GM12878 (cell line): ENCODE data around the gene CCDC88C. TPM values are rescaled to one million over a fixed set of nuclear protein-coding genes. Genes with fewer than 3 reads are reported as not detected.

Experiments
- BACH1 ChIP-seq: fragments of 450-650 bp; IDR thresholded peaks from 2 replicates; pipeline ENCODE4 v1.6.1; 2017; ENCODE audit warnings: mild to moderate bottlenecking, borderline replicate concordance
- GABPA ChIP-seq: IDR thresholded peaks from 2 replicates; pipeline ENCODE4 v1.6.1; 2014; ENCODE audit warnings: antibody characterized with exemption, low read depth, mild to moderate bottlenecking, inconsistent platforms
- MEF2B ChIP-seq: fragments of 450-650 bp; IDR thresholded peaks from 2 replicates; pipeline ENCODE4 v1.6.1; 2018; ENCODE audit warnings: mild to moderate bottlenecking, moderate library complexity; ENCODE audit not compliant: partially characterized antibody, poor library complexity, severe bottlenecking
- MYB ChIP-seq: fragments of 150-350 bp; IDR thresholded peaks from 2 replicates; pipeline ENCODE4 v1.6.1; 2014; ENCODE audit warnings: mild to moderate bottlenecking, low read depth, low read length, borderline replicate concordance
- NR2F1 ChIP-seq: fragments of 450-650 bp; conservative IDR thresholded peaks from 2 replicates; pipeline ENCODE4 v1.6.1; 2017; ENCODE audit warnings: mild to moderate bottlenecking
- RCOR1 ChIP-seq: conservative IDR thresholded peaks from 2 replicates; pipeline ENCODE4 v1.6.1; 2012; ENCODE audit warnings: low read depth, low read length, improper control_type of control experiment
- RELA ChIP-seq: fragments of 450-650 bp; IDR thresholded peaks from 2 replicates; pipeline ENCODE4 v1.8.0; 2014; ENCODE audit warnings: borderline replicate concordance; ENCODE audit not compliant: partially characterized antibody
- SMAD5 ChIP-seq: IDR thresholded peaks from 2 replicates; pipeline ENCODE4 v1.6.1; 2016; ENCODE audit warnings: antibody characterized with exemption, low read depth
- STAT3 ChIP-seq: IDR thresholded peaks from 2 replicates; pipeline ENCODE4 v1.6.1; 2011; ENCODE audit warnings: low read depth, low read length, improper control_type of control experiment
- ZNF24 ChIP-seq: fragments of 450-650 bp; IDR thresholded peaks from 2 replicates; pipeline ENCODE4 v1.6.1; 2017; ENCODE audit warnings: antibody characterized with exemption, mild to moderate bottlenecking
- ZNF274 ChIP-seq: IDR thresholded peaks from one replicate; pipeline ENCODE4 v1.8.0; 2011; ENCODE audit not compliant: insufficient read length, insufficient read depth
- polyA plus RNA-seq, 11 experiments: library from polyadenylated mRNA; depleted of rRNA in 4 of 11; unstranded in 6 of 11; stranded (reverse) in 5 of 11; fragments of >200 nt; fragmentation: Nextera tagmentation in 4 of 11; fragmentation: Illumina TruSeq in 1 of 11; extraction: Ambion mirVana in 4 of 11; extraction: Trizol in 1 of 11; gene quantifications; 1 replicate in 1 of 11; 2 replicates in 10 of 11; pipeline versions ENCODE4 v1.2.1 to v1.2.3, GENCODE V29; 2011 to 2016; ENCODE audit warnings: inconsistent platforms in 2 of 11, missing spikeins in 2 of 11, low read depth in 1 of 11
- total RNA-seq, 4 experiments: library from RNA; depleted of rRNA in 3 of 4; stranded (reverse); fragments of >200 nt in 3 of 4; fragmentation: Illumina TruSeq in 1 of 4; extraction: Trizol in 1 of 4; gene quantifications; 2 replicates each; pipeline versions ENCODE4 v1.2.1 to v1.2.3, GENCODE V29; 2013 to 2021
- TF ChIP-seq, protein P1 (sequence below): IDR thresholded peaks from 2 replicates; pipeline ENCODE4 v1.6.1; 2012; ENCODE audit warnings: improper control_type of control experiment, low read depth, low read length; ENCODE audit not compliant: insufficient replicate concordance
- TF ChIP-seq, protein P2 (sequence below): fragments of 450-650 bp; IDR thresholded peaks from 2 replicates; pipeline ENCODE4 v1.6.1; 2017; ENCODE audit warnings: mild to moderate bottlenecking, moderate library complexity
- TF ChIP-seq, protein P3 (sequence below): fragments of 450-650 bp; formaldehyde crosslinking; IDR thresholded peaks from 2 replicates; pipeline ENCODE4 v1.4.0; 2020; ENCODE audit warnings: mild to moderate bottlenecking, moderate library complexity
- TF ChIP-seq, protein P4 (sequence below): fragments of 450-650 bp; IDR thresholded peaks from 2 replicates; pipeline ENCODE4 v1.6.1; 2014; ENCODE audit warnings: mild to moderate bottlenecking

CCDC88C gene
- total and polyA plus RNA-seq, 10 of the 15 experiments (the other 5 are each of a cell fraction or from before 2014, with no cell fraction given): 4.0 to 79.6 (median 36.6) TPM

DNA sequence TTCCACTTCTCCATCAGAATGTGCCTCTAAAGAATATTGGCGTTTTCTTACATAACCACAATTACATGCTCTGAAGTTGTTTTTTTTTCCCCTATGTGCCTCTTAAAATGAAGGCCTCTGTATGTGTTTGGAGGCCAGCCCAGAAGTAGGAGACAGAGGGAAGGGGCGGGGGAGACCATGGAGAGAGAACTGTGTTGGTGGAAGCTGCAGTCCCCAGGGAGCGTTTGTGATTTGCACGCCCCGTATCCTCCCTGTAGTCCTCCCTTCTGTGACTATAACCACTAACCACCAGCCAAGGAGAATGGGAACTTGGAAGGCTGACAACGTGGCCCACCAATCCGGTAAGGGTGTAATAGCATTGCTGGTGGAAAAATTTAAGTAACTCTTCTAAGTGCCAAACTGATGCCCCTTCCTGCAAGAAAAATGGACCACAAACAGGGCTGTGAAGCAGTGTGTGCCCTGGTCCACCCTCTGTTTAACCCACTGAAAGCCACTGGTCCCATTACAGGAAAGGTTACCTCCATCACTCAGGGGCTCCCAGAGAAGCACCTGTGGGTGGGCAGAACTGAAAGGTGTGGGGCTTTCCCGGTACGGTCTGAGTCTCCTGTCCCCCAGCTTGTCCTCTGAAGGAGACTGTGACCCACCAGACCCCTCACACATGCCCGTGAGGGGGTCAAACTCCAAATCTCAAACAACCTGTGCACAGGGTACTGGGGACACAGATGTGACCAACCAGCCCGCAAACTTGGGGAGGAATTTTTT lies 36.8 kb downstream of the CCDC88C start (continued):
- TF ChIP-seq ZNF24 (no peak), ZNF274 (no peak), STAT3 (no peak), MYB (no peak), GABPA (no peak), RELA (no peak), NR2F1 (no peak), BACH1 (no peak), SMAD5 (no peak), RCOR1 (no peak), MEF2B (peak; percentile 80)
- TF ChIP-seq, protein P1, sequence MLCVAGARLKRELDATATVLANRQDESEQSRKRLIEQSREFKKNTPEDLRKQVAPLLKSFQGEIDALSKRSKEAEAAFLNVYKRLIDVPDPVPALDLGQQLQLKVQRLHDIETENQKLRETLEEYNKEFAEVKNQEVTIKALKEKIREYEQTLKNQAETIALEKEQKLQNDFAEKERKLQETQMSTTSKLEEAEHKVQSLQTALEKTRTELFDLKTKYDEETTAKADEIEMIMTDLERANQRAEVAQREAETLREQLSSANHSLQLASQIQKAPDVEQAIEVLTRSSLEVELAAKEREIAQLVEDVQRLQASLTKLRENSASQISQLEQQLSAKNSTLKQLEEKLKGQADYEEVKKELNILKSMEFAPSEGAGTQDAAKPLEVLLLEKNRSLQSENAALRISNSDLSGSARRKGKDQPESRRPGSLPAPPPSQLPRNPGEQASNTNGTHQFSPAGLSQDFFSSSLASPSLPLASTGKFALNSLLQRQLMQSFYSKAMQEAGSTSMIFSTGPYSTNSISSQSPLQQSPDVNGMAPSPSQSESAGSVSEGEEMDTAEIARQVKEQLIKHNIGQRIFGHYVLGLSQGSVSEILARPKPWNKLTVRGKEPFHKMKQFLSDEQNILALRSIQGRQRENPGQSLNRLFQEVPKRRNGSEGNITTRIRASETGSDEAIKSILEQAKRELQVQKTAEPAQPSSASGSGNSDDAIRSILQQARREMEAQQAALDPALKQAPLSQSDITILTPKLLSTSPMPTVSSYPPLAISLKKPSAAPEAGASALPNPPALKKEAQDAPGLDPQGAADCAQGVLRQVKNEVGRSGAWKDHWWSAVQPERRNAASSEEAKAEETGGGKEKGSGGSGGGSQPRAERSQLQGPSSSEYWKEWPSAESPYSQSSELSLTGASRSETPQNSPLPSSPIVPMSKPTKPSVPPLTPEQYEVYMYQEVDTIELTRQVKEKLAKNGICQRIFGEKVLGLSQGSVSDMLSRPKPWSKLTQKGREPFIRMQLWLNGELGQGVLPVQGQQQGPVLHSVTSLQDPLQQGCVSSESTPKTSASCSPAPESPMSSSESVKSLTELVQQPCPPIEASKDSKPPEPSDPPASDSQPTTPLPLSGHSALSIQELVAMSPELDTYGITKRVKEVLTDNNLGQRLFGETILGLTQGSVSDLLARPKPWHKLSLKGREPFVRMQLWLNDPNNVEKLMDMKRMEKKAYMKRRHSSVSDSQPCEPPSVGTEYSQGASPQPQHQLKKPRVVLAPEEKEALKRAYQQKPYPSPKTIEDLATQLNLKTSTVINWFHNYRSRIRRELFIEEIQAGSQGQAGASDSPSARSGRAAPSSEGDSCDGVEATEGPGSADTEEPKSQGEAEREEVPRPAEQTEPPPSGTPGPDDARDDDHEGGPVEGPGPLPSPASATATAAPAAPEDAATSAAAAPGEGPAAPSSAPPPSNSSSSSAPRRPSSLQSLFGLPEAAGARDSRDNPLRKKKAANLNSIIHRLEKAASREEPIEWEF: no peak
- TF ChIP-seq, protein P2, sequence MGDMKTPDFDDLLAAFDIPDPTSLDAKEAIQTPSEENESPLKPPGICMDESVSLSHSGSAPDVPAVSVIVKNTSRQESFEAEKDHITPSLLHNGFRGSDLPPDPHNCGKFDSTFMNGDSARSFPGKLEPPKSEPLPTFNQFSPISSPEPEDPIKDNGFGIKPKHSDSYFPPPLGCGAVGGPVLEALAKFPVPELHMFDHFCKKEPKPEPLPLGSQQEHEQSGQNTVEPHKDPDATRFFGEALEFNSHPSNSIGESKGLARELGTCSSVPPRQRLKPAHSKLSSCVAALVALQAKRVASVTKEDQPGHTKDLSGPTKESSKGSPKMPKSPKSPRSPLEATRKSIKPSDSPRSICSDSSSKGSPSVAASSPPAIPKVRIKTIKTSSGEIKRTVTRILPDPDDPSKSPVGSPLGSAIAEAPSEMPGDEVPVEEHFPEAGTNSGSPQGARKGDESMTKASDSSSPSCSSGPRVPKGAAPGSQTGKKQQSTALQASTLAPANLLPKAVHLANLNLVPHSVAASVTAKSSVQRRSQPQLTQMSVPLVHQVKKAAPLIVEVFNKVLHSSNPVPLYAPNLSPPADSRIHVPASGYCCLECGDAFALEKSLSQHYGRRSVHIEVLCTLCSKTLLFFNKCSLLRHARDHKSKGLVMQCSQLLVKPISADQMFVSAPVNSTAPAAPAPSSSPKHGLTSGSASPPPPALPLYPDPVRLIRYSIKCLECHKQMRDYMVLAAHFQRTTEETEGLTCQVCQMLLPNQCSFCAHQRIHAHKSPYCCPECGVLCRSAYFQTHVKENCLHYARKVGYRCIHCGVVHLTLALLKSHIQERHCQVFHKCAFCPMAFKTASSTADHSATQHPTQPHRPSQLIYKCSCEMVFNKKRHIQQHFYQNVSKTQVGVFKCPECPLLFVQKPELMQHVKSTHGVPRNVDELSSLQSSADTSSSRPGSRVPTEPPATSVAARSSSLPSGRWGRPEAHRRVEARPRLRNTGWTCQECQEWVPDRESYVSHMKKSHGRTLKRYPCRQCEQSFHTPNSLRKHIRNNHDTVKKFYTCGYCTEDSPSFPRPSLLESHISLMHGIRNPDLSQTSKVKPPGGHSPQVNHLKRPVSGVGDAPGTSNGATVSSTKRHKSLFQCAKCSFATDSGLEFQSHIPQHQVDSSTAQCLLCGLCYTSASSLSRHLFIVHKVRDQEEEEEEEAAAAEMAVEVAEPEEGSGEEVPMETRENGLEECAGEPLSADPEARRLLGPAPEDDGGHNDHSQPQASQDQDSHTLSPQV: no peak
- TF ChIP-seq, protein P3, sequence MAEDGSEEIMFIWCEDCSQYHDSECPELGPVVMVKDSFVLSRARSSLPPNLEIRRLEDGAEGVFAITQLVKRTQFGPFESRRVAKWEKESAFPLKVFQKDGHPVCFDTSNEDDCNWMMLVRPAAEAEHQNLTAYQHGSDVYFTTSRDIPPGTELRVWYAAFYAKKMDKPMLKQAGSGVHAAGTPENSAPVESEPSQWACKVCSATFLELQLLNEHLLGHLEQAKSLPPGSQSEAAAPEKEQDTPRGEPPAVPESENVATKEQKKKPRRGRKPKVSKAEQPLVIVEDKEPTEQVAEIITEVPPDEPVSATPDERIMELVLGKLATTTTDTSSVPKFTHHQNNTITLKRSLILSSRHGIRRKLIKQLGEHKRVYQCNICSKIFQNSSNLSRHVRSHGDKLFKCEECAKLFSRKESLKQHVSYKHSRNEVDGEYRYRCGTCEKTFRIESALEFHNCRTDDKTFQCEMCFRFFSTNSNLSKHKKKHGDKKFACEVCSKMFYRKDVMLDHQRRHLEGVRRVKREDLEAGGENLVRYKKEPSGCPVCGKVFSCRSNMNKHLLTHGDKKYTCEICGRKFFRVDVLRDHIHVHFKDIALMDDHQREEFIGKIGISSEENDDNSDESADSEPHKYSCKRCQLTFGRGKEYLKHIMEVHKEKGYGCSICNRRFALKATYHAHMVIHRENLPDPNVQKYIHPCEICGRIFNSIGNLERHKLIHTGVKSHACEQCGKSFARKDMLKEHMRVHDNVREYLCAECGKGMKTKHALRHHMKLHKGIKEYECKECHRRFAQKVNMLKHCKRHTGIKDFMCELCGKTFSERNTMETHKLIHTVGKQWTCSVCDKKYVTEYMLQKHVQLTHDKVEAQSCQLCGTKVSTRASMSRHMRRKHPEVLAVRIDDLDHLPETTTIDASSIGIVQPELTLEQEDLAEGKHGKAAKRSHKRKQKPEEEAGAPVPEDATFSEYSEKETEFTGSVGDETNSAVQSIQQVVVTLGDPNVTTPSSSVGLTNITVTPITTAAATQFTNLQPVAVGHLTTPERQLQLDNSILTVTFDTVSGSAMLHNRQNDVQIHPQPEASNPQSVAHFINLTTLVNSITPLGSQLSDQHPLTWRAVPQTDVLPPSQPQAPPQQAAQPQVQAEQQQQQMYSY: no peak
- TF ChIP-seq, protein P4, sequence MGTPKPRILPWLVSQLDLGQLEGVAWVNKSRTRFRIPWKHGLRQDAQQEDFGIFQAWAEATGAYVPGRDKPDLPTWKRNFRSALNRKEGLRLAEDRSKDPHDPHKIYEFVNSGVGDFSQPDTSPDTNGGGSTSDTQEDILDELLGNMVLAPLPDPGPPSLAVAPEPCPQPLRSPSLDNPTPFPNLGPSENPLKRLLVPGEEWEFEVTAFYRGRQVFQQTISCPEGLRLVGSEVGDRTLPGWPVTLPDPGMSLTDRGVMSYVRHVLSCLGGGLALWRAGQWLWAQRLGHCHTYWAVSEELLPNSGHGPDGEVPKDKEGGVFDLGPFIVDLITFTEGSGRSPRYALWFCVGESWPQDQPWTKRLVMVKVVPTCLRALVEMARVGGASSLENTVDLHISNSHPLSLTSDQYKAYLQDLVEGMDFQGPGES: no peak
